C4-2B (cell line): ENCODE data around the gene PDE4A.

Experiments
- CTCF ChIP-seq: fragments of 450-650 bp; conservative IDR thresholded peaks from 2 replicates; pipeline ENCODE4 v1.5.1; 2017; ENCODE audit warnings: mild to moderate bottlenecking
- ZFX ChIP-seq: fragments of 450-650 bp; IDR thresholded peaks from 2 replicates; pipeline ENCODE4 v1.6.1; 2017

DNA sequence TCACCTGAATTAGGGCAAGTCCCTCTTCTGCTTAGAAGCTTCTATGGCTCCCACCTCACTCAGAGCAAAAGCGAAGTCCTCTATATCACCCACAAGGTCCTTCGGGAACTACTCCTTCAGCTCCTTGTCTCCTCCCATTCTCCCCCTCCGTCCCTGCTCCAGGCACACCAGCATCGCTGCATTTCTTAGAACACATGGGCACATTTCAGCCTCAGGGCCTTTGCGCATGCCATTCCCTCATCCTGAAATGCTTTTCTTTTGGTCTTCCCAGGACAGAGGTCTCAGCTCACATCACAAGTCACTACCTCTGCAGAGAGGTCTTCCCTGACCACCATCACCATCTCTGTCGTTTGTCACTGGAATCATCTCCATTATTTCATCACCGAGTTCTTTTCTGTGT is 92.9 kb downstream of the PDE4A start:
- no peak for TF ChIP-seq CTCF
- no peak for TF ChIP-seq ZFX
